ENCODE results near the gene DGKH. TPM values are rescaled to one million over a fixed set of nuclear protein-coding genes. Genes with fewer than 3 reads are reported as not detected.

The DGKH gene
- total RNA-seq, 1 donor from 2014 or later: 16.8 TPM

GRCh38 chr13:42246541-42246940, 198.1 kb downstream of the DGKH start:
- DNase-seq (ENCODE audit: low read depth): no peak
- Histone ChIP-seq H3K27me3 (ENCODE audit: control insufficient read depth, insufficient read depth, low read length) (no peaks in the 10 kb centered on the region), H3K4me3 (ENCODE audit: low read depth, low read length) (no peak overlapping the region), H3K36me3 (ENCODE audit: control insufficient read depth, insufficient read depth, low read length) (no peaks in the 10 kb centered on the region)
- peak; percentile 86 for FAIRE-seq
- TF ChIP-seq CTCF (IDR thresholded peaks at IDR 0.05; ENCODE audit: insufficient read depth, low read length, severe bottlenecking): no peak

GRCh38 chr13:42247883-42248282, 199.4 kb downstream of the DGKH start:
- no peaks in the 10 kb centered on the region for H3K36me3 ChIP-seq (ENCODE audit: control insufficient read depth, insufficient read depth, low read length)
- DNase-seq (ENCODE audit: low read depth) (peak; percentile 67), FAIRE-seq (no peak)
- no peaks in the 10 kb centered on the region for H3K27me3 ChIP-seq (ENCODE audit: control insufficient read depth, insufficient read depth, low read length)
- no peak for TF ChIP-seq CTCF (IDR thresholded peaks at IDR 0.05; ENCODE audit: insufficient read depth, low read length, severe bottlenecking)
- no peak overlapping the region for H3K4me3 ChIP-seq (ENCODE audit: low read depth, low read length)

GRCh38 chr13:42255886-42256285, 207.4 kb downstream of the DGKH start:
- H3K27me3 ChIP-seq (ENCODE audit: control insufficient read depth, insufficient read depth, low read length): no peaks in the 10 kb centered on the region
- no peaks in the 10 kb centered on the region for H3K36me3 ChIP-seq (ENCODE audit: control insufficient read depth, insufficient read depth, low read length)
- peak; percentile 89 for FAIRE-seq
- DNase-seq (ENCODE audit: low read depth): peak; percentile 75
- no peak overlapping the region for H3K4me3 ChIP-seq (ENCODE audit: low read depth, low read length)
- TF ChIP-seq CTCF (IDR thresholded peaks at IDR 0.05; ENCODE audit: insufficient read depth, low read length, severe bottlenecking): no peak

GRCh38 chr13:42258747-42259146, 210.3 kb downstream of the DGKH start:
- no peak for TF ChIP-seq CTCF (IDR thresholded peaks at IDR 0.05; ENCODE audit: insufficient read depth, low read length, severe bottlenecking)
- no peak overlapping the region for H3K4me3 ChIP-seq (ENCODE audit: low read depth, low read length)
- H3K27me3 ChIP-seq (ENCODE audit: control insufficient read depth, insufficient read depth, low read length): no peaks in the 10 kb centered on the region
- FAIRE-seq: no peak
- no peaks in the 10 kb centered on the region for H3K36me3 ChIP-seq (ENCODE audit: control insufficient read depth, insufficient read depth, low read length)
- DNase-seq (ENCODE audit: low read depth): no peak

- DNase-seq (ENCODE audit: low read depth) (no peak), FAIRE-seq (no peak)
- TF ChIP-seq CTCF (IDR thresholded peaks at IDR 0.05; ENCODE audit: insufficient read depth, low read length, severe bottlenecking): no peak
- H3K36me3 ChIP-seq (ENCODE audit: control insufficient read depth, insufficient read depth, low read length): no peaks in the 10 kb centered on the region
- H3K27me3 ChIP-seq (ENCODE audit: control insufficient read depth, insufficient read depth, low read length): no peaks in the 10 kb centered on the region
- H3K4me3 ChIP-seq (ENCODE audit: low read depth, low read length): no peak overlapping the region
Observed at GRCh38 chr13:42259515-42259914, 211.1 kb downstream of the DGKH start.

- no peak overlapping the region for H3K4me3 ChIP-seq (ENCODE audit: low read depth, low read length)
- FAIRE-seq (no peak), DNase-seq (ENCODE audit: low read depth) (no peak)
- no peaks in the 10 kb centered on the region for H3K27me3 ChIP-seq (ENCODE audit: control insufficient read depth, insufficient read depth, low read length)
- no peaks in the 10 kb centered on the region for H3K36me3 ChIP-seq (ENCODE audit: control insufficient read depth, insufficient read depth, low read length)
- no peak for TF ChIP-seq CTCF (IDR thresholded peaks at IDR 0.05; ENCODE audit: insufficient read depth, low read length, severe bottlenecking)
Observed at GRCh38 chr13:42260903-42261654, 212.6 kb downstream of the DGKH start.

All from bronchial epithelial cell (primary cell).